ENCODE data around the gene CA10.

The CA10 gene

DNA sequence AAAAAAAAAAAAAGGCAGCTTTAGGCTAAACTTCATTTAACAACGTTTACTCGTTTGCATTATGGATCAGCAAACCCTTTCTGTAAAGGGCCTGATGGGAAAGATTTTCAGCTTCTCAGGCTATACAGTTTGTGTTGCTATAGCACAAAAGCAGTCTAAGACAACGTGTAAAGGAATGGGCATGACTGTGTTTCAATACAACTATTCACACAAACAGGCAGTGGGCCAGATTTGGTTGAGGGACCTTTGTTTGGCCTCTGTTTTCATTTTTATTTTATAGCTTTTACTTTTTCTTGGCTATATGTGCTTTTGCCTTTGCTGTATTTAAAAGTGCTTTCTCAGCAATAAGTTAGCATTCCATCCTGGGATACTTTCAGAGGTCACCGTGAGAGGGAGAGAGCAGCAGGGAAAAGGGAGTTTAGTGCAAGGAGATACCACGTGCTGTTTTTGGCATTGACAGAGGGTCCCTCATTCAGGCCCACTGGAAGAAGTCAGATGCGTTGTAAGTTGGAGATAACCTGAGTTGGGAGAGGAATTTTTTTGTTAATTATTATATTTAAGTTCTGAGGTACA, 562.6 kb downstream of the CA10 start:
- H3K27ac ChIP-seq (ENCODE audit: low read length), result no peak overlapping the region
- TF ChIP-seq, protein P1, sequence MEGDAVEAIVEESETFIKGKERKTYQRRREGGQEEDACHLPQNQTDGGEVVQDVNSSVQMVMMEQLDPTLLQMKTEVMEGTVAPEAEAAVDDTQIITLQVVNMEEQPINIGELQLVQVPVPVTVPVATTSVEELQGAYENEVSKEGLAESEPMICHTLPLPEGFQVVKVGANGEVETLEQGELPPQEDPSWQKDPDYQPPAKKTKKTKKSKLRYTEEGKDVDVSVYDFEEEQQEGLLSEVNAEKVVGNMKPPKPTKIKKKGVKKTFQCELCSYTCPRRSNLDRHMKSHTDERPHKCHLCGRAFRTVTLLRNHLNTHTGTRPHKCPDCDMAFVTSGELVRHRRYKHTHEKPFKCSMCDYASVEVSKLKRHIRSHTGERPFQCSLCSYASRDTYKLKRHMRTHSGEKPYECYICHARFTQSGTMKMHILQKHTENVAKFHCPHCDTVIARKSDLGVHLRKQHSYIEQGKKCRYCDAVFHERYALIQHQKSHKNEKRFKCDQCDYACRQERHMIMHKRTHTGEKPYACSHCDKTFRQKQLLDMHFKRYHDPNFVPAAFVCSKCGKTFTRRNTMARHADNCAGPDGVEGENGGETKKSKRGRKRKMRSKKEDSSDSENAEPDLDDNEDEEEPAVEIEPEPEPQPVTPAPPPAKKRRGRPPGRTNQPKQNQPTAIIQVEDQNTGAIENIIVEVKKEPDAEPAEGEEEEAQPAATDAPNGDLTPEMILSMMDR (IDR thresholded peaks at IDR 0.05; ENCODE audit: borderline replicate concordance, extremely low read depth, low read length, poor library complexity, severe bottlenecking), result no peak
- TF ChIP-seq EZH2 (IDR thresholded peaks at IDR 0.05; ENCODE audit: borderline replicate concordance, low read depth, low read length, severe bottlenecking), result no peak
- H3K27me3 ChIP-seq (ENCODE audit: insufficient read depth, low read length, poor library complexity), result no peaks in the 10 kb centered on the region
- DNase-seq (no peak), ATAC-seq (ENCODE audit: insufficient read depth, low read depth) (no peak)
- no peaks in the 10 kb centered on the region for H4K20me1 ChIP-seq (ENCODE audit: insufficient read depth, low read length)
- H3K4me1 ChIP-seq (ENCODE audit: insufficient read depth, low read length), result no peaks in the 10 kb centered on the region
- no peaks in the 10 kb centered on the region for H3K79me2 ChIP-seq (ENCODE audit: insufficient read depth, low read length)
- no peaks in the 10 kb centered on the region for H3K36me3 ChIP-seq (ENCODE audit: insufficient read depth, low read length)
- H2AFZ ChIP-seq (ENCODE audit: low read depth, low read length), result no peak overlapping the region
- H3K9me3 ChIP-seq (ENCODE audit: insufficient read depth, low read length, severe bottlenecking), result no peaks in the 10 kb centered on the region
- H3K4me2 ChIP-seq (ENCODE audit: insufficient read depth, low read length), result no peak overlapping the region
- no peak overlapping the region for H3K4me3 ChIP-seq (ENCODE audit: low read depth in 1 of 2, low read length in 2 of 2)
- H3K9ac ChIP-seq (ENCODE audit: low read depth, low read length), result no peak overlapping the region

DNA sequence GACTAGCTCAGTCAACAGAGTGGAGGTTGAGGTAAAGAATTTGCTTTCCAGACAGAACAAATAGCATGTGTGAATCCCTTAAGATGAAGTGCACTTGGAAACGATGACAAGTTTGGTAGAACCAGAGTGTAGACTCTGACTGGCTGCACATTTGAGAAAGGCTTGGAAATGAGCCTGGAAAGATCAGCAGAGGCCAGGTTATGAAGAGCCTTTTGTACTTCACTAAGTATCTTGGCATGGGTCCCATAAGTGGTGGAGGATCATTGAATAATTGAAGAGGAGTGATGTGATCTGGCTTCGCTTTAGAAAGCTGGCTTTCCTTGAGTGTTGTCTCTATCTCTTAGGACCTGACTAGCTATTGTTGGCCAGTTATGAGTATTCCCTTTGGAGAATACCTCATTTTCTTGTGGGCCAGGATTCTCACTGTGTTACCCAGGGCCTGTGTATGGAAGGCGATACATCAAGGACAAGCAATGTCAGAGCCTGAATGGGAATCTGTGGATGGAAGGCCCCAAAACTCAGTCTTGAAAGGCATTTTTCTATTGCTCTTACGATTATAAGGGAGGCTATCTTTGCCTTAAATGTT, 568.4 kb downstream of the CA10 start:
- Histone ChIP-seq H3K4me2 (ENCODE audit: insufficient read depth, low read length) (no peak overlapping the region), H3K36me3 (ENCODE audit: insufficient read depth, low read length) (no peaks in the 10 kb centered on the region), H2AFZ (ENCODE audit: low read depth, low read length) (no peak overlapping the region), H3K27ac (ENCODE audit: low read length) (no peak overlapping the region), H3K9me3 (ENCODE audit: insufficient read depth, low read length, severe bottlenecking) (no peaks in the 10 kb centered on the region), H4K20me1 (ENCODE audit: insufficient read depth, low read length) (no peaks in the 10 kb centered on the region), H3K4me1 (ENCODE audit: insufficient read depth, low read length) (no peaks in the 10 kb centered on the region), H3K4me3 (ENCODE audit: low read depth in 1 of 2, low read length in 2 of 2) (no peak overlapping the region), H3K9ac (ENCODE audit: low read depth, low read length) (no peak overlapping the region), H3K27me3 (ENCODE audit: insufficient read depth, low read length, poor library complexity) (no peaks in the 10 kb centered on the region), H3K79me2 (ENCODE audit: insufficient read depth, low read length) (no peaks in the 10 kb centered on the region)
- no peak for DNase-seq
- ATAC-seq (ENCODE audit: insufficient read depth, low read depth), result no peak
- TF ChIP-seq, protein P1 (IDR thresholded peaks at IDR 0.05; ENCODE audit: borderline replicate concordance, extremely low read depth, low read length, poor library complexity, severe bottlenecking), result no peak
- no peak for TF ChIP-seq EZH2 (IDR thresholded peaks at IDR 0.05; ENCODE audit: borderline replicate concordance, low read depth, low read length, severe bottlenecking)

GRCh38 chr17:51588063-51588462, 570.5 kb downstream of the CA10 start:
- H3K36me3 ChIP-seq (ENCODE audit: insufficient read depth, low read length), result no peaks in the 10 kb centered on the region
- H3K4me3 ChIP-seq (ENCODE audit: low read depth in 1 of 2, low read length in 2 of 2), result no peak overlapping the region
- peaks cover 7% of the 10 kb centered on the region for H3K4me1 ChIP-seq (ENCODE audit: insufficient read depth, low read length)
- TF ChIP-seq, protein P1 (IDR thresholded peaks at IDR 0.05; ENCODE audit: borderline replicate concordance, extremely low read depth, low read length, poor library complexity, severe bottlenecking), result no peak
- no peak for TF ChIP-seq EZH2 (IDR thresholded peaks at IDR 0.05; ENCODE audit: borderline replicate concordance, low read depth, low read length, severe bottlenecking)
- no peaks in the 10 kb centered on the region for H4K20me1 ChIP-seq (ENCODE audit: insufficient read depth, low read length)
- H2AFZ ChIP-seq (ENCODE audit: low read depth, low read length), result no peak overlapping the region
- no peaks in the 10 kb centered on the region for H3K27me3 ChIP-seq (ENCODE audit: insufficient read depth, low read length, poor library complexity)
- ATAC-seq (ENCODE audit: insufficient read depth, low read depth) (no peak), DNase-seq (no peak)
- H3K27ac ChIP-seq (ENCODE audit: low read length), result no peak overlapping the region
- no peaks in the 10 kb centered on the region for H3K79me2 ChIP-seq (ENCODE audit: insufficient read depth, low read length)
- H3K4me2 ChIP-seq (ENCODE audit: insufficient read depth, low read length), result no peak overlapping the region
- no peaks in the 10 kb centered on the region for H3K9me3 ChIP-seq (ENCODE audit: insufficient read depth, low read length, severe bottlenecking)
- H3K9ac ChIP-seq (ENCODE audit: low read depth, low read length), result no peak overlapping the region

Data from DND-41 (cell line).